Astrocyte of the spinal cord (primary cell): ENCODE data around the gene CST11.

Source experiments
- DNase-seq: peaks from one replicate; pipeline ENCODE4 v3.0.0; 2011; ENCODE audit warnings: low read depth, low spot score
- H3K4me3 ChIP-seq: 2 replicates; pipeline ENCODE4 v1.5.1; 2011; ENCODE audit warnings: low read depth, mild to moderate bottlenecking, low read length, moderate library complexity
- CTCF ChIP-seq: IDR thresholded peaks from 2 replicates; pipeline ENCODE4 v1.5.1; 2012; ENCODE audit warnings: low read depth, mild to moderate bottlenecking, low read length, inconsistent platforms
- in situ Hi-C: cut with HindIII; loops from 2 replicates; pipeline ENCODE4 v1.10.0; 2017; ENCODE audit warnings: low sequenced_read_pairs

Gene CST11

DNA sequence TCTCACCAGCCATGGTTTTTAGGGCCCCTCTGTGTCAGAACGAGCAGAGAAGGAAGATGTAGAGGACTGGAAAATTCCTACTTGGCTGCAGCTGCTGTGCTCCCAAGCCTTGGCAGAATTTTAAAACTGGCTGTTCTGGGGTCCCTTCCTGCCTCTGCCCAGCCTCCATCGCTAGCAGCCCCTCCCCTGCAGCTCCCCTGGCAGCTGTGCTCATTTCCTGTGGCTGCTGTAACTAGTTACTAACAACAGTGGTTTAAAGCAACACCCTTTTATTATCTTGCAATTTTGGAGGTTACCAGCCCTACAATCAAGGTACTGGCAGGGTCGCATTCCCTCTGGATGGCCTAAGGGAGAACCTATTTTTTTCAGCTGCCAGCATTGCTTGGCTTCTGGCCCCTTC lies 3.7 kb upstream of the CST11 start:
- H3K4me3 ChIP-seq: no peak overlapping the region
- in situ Hi-C loops: no loop called here
- TF ChIP-seq CTCF: no peak
- no peak for DNase-seq

DNA sequence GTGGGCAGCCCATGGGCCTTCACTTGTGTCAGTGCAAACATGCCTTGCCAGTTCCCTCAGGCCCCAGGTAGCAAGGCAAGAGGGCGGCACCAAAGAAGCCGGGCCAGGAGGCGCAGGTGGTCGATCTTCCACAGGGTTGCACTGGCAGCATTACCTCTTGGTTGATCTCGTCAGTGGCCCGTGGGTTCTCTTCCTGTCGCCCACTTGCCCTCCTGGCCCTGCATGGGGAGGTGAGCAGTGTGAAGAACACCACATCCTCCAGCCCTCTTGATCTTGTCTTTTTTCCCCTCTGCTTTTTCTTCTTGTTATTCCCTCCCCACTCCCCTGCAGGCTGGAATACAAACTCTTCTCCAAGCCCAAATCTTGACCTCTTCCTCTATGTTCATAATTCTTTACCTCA lies 3.0 kb upstream of the CST11 start:
- TF ChIP-seq CTCF: no peak
- no peak for DNase-seq
- in situ Hi-C loops: no loop called here
- H3K4me3 ChIP-seq: no peak overlapping the region

- no peak overlapping the region for H3K4me3 ChIP-seq
- in situ Hi-C loops: no loop called here
- no peak for DNase-seq
- no peak for TF ChIP-seq CTCF
Measured at GRCh38 chr20:23454816-23455215, 2.1 kb upstream of the CST11 start.

DNA sequence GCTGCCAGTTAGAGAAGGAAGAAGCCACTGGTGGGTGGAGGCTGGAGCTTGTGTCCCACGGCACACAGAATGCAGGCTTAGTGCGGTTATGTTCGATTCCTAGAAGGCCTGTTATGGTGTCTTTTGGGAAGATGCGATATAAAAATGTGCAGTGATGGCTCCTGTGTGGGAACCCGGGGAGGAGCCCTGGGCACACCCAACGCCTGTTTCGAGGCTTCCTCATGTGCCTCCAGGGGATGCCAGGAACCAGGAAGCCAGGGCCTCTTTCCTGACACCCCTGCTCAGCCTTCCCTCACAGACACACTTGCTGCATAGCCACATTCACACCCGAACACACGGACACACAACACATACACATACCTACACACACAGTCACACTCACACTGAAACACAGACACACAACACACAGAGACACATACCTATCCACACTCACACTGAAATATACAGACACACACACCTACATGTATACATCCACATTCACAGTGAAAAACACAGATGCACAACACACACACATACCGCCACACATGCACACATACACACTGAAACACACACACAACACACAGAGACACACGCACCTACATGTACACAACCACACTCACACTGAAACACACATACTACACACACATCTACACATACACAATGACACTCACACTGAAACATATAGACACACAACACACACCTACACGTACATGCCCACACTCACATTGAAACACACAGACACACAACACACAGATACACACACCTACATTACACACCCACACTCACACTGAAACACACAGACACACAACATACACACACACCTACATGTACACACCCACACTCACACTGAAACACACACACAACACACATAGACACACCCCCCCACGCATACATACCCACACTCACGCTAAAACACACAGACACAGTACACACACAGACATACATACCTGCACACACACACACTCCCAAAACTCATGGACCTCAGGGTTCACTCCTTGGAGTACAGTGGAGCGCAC lies 1.2 kb upstream of the CST11 start:
- TF ChIP-seq CTCF: no peak
- H3K4me3 ChIP-seq: no peak overlapping the region
- no peak for DNase-seq
- in situ Hi-C loops: no loop called here

DNA sequence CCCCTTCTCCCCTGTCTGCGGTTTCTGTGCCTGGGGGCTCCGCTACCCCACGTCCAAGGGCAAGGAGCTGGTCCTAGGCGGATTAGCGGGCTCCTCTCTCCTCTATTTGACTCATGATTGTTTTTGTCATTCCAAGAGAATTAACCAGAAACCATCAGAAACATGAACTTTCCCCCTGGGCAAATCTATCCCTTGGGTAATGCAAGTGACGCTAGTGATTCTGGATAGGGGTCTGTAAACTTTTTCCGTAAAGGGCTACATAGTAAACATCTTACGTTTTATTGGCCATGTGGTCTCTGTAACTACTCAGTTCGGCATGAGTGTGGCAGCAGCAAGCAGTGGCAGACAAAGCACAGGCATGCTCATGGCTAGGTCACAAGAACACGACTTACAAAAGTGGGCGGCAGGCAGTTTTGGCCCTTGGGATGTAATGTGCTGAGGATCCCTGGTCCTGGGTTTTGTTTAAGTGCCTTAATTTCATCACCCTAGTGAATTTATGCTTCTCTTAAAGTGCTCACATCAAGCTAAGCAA lies 654 bp downstream of the CST11 start:
- in situ Hi-C loops: no loop called here
- DNase-seq: no peak
- no peak overlapping the region for H3K4me3 ChIP-seq
- no peak for TF ChIP-seq CTCF

GRCh38 chr20:23450877-23451276 lies 1.8 kb downstream of the CST11 start:
- no peak overlapping the region for H3K4me3 ChIP-seq
- TF ChIP-seq CTCF: no peak
- in situ Hi-C loops: no loop called here
- DNase-seq: no peak
